HG03039 (cell line): ENCODE data around the gene UROD.
"Not testable (repeated sequence)": the region's sequence is repeated elsewhere in the genome, so short reads cannot be mapped to it uniquely, and the experiment has no call there.

Experiments used
- ATAC-seq: cut with Tn5 transposase; IDR thresholded peaks from one replicate; pipeline ENCODE4 v1.9.1; 2021; ENCODE audit warnings: mild to moderate bottlenecking, moderate library complexity; ENCODE audit not compliant: unreplicated experiment

UROD gene

DNA sequence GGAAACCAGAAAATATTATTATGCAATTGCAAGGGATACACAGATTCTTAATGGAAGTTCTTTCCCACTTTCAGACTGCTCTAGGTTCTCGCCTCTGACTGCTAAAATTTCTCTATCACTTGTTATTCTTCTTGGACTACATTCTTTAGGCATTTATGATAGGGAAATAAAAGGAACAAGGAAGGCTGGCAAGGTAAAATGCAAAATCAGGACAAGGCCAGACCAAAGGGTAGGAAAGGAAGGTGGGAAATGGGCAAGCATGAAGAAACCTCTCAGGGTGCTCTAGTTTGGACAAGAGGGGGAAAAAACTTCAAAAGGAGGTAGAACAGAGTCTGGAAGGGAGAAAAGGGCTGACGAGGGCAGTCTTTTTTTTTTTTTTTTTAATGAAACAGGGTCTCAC is 26.2 kb downstream of the UROD start:
- no peak for ATAC-seq

- no peak for ATAC-seq
Observed at GRCh38 chr1:45038661-45039364, 26.8 kb downstream of the UROD start.

GRCh38 chr1:45040297-45040696 is 28.2 kb downstream of the UROD start:
- no peak for ATAC-seq

DNA sequence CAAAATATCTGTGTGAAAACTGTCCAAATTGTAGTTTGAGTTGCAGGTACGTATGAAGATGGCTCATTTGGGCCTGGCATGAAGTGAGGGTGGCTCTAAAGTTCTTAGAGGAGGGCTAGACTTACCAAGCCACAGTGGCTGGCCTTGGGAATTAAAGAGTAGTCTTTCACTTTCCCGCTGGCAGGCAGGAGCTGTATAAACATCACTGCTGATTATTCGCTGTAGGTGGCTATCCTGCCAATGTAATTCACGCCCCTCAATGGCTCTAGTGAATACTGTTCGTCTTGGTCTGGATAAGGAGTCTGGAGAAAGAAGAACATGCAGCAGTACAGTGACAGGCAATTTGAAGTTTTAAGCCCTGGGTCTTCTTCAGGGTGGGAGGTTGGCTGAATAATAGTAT is 31.0 kb downstream of the UROD start:
- ATAC-seq = no peak

- no peak for ATAC-seq
Observed at GRCh38 chr1:45044916-45045315, 32.9 kb downstream of the UROD start.

DNA sequence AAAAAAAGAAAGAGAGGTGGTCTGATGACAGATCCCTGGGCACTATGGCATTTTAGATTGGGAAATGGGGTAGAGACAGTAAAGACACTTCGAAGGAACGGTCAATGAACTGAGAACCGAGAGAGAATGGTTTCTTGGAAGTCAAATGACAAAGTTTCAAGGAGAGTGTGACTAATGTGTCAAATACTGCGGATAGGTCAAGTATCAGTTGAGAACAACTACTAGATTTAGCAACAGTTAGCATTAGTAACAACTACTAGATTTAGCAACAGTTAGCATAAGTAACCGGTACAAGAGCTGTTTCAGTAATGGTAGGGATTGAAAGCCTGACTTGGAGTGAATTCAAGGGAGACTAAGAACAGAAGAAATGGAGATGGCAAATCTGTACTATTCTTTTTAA is 35.0 kb downstream of the UROD start:
- ATAC-seq = no peak

DNA sequence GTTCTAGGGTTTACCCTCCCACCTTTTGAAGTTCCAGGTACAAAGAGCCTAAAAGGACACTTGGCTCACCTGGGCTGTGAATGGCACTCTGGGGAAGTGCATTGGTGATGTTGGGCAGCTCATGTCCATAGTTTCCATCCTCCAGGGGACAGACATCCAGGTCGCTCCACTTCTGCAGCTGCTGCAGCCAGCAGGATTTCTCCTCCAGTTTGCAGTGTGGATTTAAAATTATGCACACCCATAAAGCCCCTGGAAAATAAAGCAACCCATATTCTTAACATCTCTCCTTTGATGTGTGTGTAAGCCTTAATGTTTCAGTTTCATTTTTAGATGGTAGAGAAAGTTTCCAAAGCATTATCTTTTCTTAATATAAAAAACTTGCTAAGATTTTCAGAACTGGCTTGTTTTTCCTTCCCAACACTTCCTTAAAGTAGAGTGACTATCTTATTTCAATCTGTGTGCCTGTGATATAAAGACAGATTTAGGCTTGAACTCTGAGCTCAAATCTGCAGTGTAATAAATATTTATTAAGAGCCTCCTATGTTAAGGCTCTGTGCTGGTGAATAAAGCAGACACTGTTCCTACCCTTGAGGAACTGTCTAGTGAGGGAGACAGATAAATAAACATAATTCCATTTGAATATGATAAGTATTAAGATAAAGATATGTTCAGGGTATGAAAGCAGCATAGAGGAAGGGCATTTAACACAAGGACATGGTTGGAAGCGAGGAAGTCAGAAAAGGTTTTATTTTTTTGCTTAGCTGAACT is 39.1 kb downstream of the UROD start:
- no peak for ATAC-seq

- ATAC-seq = no peak
Observed at GRCh38 chr1:45057542-45057941, 45.5 kb downstream of the UROD start.

GRCh38 chr1:45059829-45060228 is 47.8 kb downstream of the UROD start:
- no peak for ATAC-seq

- ATAC-seq = not testable (repeated sequence)
Observed at GRCh38 chr1:45062463-45062862, 50.4 kb downstream of the UROD start.

GRCh38 chr1:45065083-45065482 is 53.0 kb downstream of the UROD start:
- ATAC-seq = no peak
